K562 (cell line): ENCODE results near the gene ERVK3-1. TPM values are rescaled to one million over a fixed set of nuclear protein-coding genes. Genes with fewer than 3 reads are reported as not detected.

Experiments
- BMI1 ChIP-seq: fragments of 150-350 bp; IDR thresholded peaks from 2 replicates; pipeline ENCODE4 v1.6.1; 2014; ENCODE audit warnings: low read length
- E2F8 ChIP-seq: fragments of 450-650 bp; IDR thresholded peaks from 2 replicates; pipeline ENCODE4 v1.7.1; 2018; ENCODE audit warnings: mild to moderate bottlenecking, low read depth; ENCODE audit not compliant: partially characterized antibody
- FOXJ3 ChIP-seq: sonication (generic); formaldehyde crosslinking; IDR thresholded peaks from 2 replicates; pipeline ENCODE4 v1.4.0; 2020; ENCODE audit warnings: mild to moderate bottlenecking, missing genetic modification reagents
- GABPB1 ChIP-seq: sonication (generic); formaldehyde crosslinking; IDR thresholded peaks from 2 replicates; pipeline ENCODE4 v1.8.0; 2022; ENCODE audit warnings: mild to moderate bottlenecking, missing genetic modification reagents
- HDAC1 ChIP-seq, 2 experiments: fragments of 450-650 bp; IDR thresholded peaks; 2 replicates each; pipeline ENCODE4 v1.6.1; 2016 to 2017; ENCODE audit warnings: inconsistent platforms in 1 of 2, mild to moderate bottlenecking in 1 of 2, moderate library complexity in 1 of 2
- RUNX1 ChIP-seq: sonication (generic); IDR thresholded peaks from 2 replicates; pipeline ENCODE4 v1.6.1; 2016; ENCODE audit warnings: antibody characterized with exemption, low read depth
- SIX5 ChIP-seq, 2 experiments: IDR thresholded peaks; 2 replicates each; pipeline ENCODE4 v1.6.1; 2011; ENCODE audit warnings: low read length in 2 of 2, borderline replicate concordance in 1 of 2, low read depth in 1 of 2, mild to moderate bottlenecking in 1 of 2, moderate library complexity in 1 of 2; ENCODE audit not compliant: insufficient read depth in 1 of 2
- SMARCC2 ChIP-seq: fragments of 450-650 bp; IDR thresholded peaks from 2 replicates; pipeline ENCODE4 v1.6.1; 2017; ENCODE audit warnings: antibody characterized with exemption, moderate library complexity, mild to moderate bottlenecking, low read depth
- ZNF124 ChIP-seq: sonication (generic); formaldehyde crosslinking; IDR thresholded peaks from 2 replicates; pipeline ENCODE4 v1.8.1; 2022; ENCODE audit warnings: missing genetic modification reagents
- ZNF165 ChIP-seq: fragments of 250-450 bp; sonication (Bioruptor Pico); IDR thresholded peaks from 2 replicates; pipeline ENCODE4 v1.4.0; 2020; ENCODE audit warnings: borderline replicate concordance
- polyA plus RNA-seq, 8 experiments: library from polyadenylated mRNA; depleted of rRNA in 4 of 8; stranded (reverse) in 5 of 8; unstranded in 3 of 8; fragments of >200 nt; fragmentation: Nextera tagmentation in 2 of 8; fragmentation: Illumina TruSeq in 1 of 8; extraction: Ambion mirVana in 2 of 8; extraction: Trizol in 1 of 8; gene quantifications; 2 replicates each; pipeline versions ENCODE4 v1.2.1 to v1.2.3, GENCODE V29; 2011 to 2014; ENCODE audit warnings: inconsistent platforms in 1 of 8, missing spikeins in 1 of 8
- total RNA-seq, 7 experiments: library from RNA; depleted of rRNA in 6 of 7; stranded (reverse); fragments of >200 nt in 6 of 7; fragmentation: Illumina TruSeq in 2 of 7; extraction: Trizol in 2 of 7; gene quantifications; 2 replicates each; pipeline versions ENCODE4 v1.2.1 to v1.2.3, GENCODE V29; 2011 to 2021; ENCODE audit warnings: low replicate concordance in 1 of 7
- TF ChIP-seq, protein P1 (sequence below): fragments of 450-650 bp; IDR thresholded peaks from 2 replicates; pipeline ENCODE4 v1.6.1; 2016; ENCODE audit warnings: mild to moderate bottlenecking, moderate library complexity
- TF ChIP-seq, protein P2 (sequence below): fragments of 450-650 bp; formaldehyde crosslinking; IDR thresholded peaks from 2 replicates; pipeline ENCODE4 v1.4.0; 2020; ENCODE audit warnings: mild to moderate bottlenecking

Gene ERVK3-1
- total and polyA plus RNA-seq, 9 of the 15 experiments (the other 6 are each of a cell fraction or from before 2014, with no cell fraction given): 87.6 to 299 (median 119) TPM

GRCh38 chr19:58326914-58327726 lies 21.9 kb downstream of the ERVK3-1 start, which contains the start of gene ZSCAN22 (continued):
- TF ChIP-seq, protein P1, sequence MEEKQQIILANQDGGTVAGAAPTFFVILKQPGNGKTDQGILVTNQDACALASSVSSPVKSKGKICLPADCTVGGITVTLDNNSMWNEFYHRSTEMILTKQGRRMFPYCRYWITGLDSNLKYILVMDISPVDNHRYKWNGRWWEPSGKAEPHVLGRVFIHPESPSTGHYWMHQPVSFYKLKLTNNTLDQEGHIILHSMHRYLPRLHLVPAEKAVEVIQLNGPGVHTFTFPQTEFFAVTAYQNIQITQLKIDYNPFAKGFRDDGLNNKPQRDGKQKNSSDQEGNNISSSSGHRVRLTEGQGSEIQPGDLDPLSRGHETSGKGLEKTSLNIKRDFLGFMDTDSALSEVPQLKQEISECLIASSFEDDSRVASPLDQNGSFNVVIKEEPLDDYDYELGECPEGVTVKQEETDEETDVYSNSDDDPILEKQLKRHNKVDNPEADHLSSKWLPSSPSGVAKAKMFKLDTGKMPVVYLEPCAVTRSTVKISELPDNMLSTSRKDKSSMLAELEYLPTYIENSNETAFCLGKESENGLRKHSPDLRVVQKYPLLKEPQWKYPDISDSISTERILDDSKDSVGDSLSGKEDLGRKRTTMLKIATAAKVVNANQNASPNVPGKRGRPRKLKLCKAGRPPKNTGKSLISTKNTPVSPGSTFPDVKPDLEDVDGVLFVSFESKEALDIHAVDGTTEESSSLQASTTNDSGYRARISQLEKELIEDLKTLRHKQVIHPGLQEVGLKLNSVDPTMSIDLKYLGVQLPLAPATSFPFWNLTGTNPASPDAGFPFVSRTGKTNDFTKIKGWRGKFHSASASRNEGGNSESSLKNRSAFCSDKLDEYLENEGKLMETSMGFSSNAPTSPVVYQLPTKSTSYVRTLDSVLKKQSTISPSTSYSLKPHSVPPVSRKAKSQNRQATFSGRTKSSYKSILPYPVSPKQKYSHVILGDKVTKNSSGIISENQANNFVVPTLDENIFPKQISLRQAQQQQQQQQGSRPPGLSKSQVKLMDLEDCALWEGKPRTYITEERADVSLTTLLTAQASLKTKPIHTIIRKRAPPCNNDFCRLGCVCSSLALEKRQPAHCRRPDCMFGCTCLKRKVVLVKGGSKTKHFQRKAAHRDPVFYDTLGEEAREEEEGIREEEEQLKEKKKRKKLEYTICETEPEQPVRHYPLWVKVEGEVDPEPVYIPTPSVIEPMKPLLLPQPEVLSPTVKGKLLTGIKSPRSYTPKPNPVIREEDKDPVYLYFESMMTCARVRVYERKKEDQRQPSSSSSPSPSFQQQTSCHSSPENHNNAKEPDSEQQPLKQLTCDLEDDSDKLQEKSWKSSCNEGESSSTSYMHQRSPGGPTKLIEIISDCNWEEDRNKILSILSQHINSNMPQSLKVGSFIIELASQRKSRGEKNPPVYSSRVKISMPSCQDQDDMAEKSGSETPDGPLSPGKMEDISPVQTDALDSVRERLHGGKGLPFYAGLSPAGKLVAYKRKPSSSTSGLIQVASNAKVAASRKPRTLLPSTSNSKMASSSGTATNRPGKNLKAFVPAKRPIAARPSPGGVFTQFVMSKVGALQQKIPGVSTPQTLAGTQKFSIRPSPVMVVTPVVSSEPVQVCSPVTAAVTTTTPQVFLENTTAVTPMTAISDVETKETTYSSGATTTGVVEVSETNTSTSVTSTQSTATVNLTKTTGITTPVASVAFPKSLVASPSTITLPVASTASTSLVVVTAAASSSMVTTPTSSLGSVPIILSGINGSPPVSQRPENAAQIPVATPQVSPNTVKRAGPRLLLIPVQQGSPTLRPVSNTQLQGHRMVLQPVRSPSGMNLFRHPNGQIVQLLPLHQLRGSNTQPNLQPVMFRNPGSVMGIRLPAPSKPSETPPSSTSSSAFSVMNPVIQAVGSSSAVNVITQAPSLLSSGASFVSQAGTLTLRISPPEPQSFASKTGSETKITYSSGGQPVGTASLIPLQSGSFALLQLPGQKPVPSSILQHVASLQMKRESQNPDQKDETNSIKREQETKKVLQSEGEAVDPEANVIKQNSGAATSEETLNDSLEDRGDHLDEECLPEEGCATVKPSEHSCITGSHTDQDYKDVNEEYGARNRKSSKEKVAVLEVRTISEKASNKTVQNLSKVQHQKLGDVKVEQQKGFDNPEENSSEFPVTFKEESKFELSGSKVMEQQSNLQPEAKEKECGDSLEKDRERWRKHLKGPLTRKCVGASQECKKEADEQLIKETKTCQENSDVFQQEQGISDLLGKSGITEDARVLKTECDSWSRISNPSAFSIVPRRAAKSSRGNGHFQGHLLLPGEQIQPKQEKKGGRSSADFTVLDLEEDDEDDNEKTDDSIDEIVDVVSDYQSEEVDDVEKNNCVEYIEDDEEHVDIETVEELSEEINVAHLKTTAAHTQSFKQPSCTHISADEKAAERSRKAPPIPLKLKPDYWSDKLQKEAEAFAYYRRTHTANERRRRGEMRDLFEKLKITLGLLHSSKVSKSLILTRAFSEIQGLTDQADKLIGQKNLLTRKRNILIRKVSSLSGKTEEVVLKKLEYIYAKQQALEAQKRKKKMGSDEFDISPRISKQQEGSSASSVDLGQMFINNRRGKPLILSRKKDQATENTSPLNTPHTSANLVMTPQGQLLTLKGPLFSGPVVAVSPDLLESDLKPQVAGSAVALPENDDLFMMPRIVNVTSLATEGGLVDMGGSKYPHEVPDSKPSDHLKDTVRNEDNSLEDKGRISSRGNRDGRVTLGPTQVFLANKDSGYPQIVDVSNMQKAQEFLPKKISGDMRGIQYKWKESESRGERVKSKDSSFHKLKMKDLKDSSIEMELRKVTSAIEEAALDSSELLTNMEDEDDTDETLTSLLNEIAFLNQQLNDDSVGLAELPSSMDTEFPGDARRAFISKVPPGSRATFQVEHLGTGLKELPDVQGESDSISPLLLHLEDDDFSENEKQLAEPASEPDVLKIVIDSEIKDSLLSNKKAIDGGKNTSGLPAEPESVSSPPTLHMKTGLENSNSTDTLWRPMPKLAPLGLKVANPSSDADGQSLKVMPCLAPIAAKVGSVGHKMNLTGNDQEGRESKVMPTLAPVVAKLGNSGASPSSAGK: no peak; the same call in 1 of the 2 replicates
- TF ChIP-seq RUNX1 (peak; percentile 52; the same call in 1 of the 2 replicates), ZNF124 (no peak), FOXJ3 (CRISPR knock-in tag) (no peak), HDAC1 (IDR thresholded peaks at IDR 0.05) (peak; percentile 26 to 94; a peak in 3 of 4 replicates), ZNF165 (CRISPR knock-in tag) (0 out of 2 replicates have a peak, but pooled peaks have one; percentile 81), E2F8 (peak; percentile 78), GABPB1 (CRISPR knock-in tag) (peak; percentile 99), SIX5 (IDR thresholded peaks at IDR 0.05; ENCODE audit: borderline replicate concordance in 1 of 2, insufficient read depth in 1 of 2, low read depth in 1 of 2, low read length in 2 of 2) (peak; percentile 96 to 99), SMARCC2 (no peak), BMI1 (no peak)
- TF ChIP-seq, protein P2, sequence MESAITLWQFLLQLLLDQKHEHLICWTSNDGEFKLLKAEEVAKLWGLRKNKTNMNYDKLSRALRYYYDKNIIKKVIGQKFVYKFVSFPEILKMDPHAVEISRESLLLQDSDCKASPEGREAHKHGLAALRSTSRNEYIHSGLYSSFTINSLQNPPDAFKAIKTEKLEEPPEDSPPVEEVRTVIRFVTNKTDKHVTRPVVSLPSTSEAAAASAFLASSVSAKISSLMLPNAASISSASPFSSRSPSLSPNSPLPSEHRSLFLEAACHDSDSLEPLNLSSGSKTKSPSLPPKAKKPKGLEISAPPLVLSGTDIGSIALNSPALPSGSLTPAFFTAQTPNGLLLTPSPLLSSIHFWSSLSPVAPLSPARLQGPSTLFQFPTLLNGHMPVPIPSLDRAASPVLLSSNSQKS (CRISPR knock-in tag): no peak
